Skeletal muscle cell (primary cell): ENCODE measurements around the gene DRD2.

Source experiments
- DNase-seq: peaks from one replicate; pipeline ENCODE4 v3.0.0-alpha.2; 2010; ENCODE audit warnings: low read depth
- H3K4me3 ChIP-seq: 2 replicates; pipeline ENCODE4 v1.5.1; 2011; ENCODE audit warnings: low read depth, mild to moderate bottlenecking, control low read depth, low read length, moderate library complexity

The DRD2 gene

GRCh38 chr11:113408206-113408605, 67.0 kb downstream of the DRD2 start:
- H3K4me3 ChIP-seq, result no peak overlapping the region
- no peak for DNase-seq

DNA sequence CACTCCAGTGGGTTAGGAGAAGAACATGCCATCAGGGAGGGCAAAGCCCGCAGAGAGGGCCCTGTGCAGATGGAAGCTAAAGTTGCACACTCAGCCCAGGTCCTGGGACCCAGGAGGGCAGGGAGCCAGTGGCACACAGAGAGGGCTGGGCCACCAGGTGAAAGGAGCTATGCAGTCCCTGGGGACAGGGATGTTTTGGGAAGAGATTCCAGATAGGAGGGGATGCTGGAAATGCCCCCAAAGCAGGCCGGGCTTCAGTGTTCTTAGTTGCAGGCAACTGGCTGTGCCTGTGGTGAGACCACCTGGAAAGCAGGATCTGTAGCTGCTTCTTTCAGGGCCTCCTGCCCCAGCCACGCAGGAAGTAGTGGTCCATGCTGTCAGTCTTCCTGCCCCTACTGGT, 68.0 kb downstream of the DRD2 start:
- DNase-seq, result no peak
- no peak overlapping the region for H3K4me3 ChIP-seq

- no peak overlapping the region for H3K4me3 ChIP-seq
- DNase-seq, result no peak
These were observed 69.3 kb downstream of the DRD2 start for GRCh38 chr11:113405724-113406478.

DNA sequence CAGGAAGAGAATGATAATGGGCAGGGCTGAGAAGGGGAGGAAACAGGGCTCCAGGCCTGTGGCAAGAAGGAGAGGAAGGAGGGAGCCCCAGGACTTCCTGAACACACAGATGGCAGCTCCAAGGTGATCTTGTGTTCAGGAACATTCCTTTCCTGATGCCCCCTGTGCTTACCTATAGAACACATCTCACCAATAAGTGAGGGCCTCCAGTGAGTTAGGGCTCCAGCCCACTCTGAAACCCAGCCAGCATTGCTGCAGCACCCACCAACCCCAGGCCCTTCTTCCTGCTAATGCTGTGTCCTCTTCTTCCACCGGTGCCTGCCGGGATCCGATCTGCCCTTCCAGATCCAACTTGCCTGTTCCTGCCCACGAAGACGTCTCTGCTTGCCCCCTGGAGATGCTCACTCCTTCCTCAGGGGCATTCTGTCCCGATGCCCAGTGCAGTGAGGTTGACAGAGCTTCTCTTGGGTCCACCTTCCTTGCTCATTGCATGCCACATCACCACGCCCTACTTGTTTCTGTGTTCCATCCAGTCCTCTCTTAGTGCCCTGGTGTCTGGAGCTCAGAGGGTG, 70.3 kb downstream of the DRD2 start:
- no peak for DNase-seq
- H3K4me3 ChIP-seq, result no peak overlapping the region

- no peak for DNase-seq
- H3K4me3 ChIP-seq, result no peak overlapping the region
These were observed 73.5 kb downstream of the DRD2 start for GRCh38 chr11:113401718-113402117.

GRCh38 chr11:113400631-113401230, 74.5 kb downstream of the DRD2 start:
- no peak for DNase-seq
- H3K4me3 ChIP-seq, result no peak overlapping the region

DNA sequence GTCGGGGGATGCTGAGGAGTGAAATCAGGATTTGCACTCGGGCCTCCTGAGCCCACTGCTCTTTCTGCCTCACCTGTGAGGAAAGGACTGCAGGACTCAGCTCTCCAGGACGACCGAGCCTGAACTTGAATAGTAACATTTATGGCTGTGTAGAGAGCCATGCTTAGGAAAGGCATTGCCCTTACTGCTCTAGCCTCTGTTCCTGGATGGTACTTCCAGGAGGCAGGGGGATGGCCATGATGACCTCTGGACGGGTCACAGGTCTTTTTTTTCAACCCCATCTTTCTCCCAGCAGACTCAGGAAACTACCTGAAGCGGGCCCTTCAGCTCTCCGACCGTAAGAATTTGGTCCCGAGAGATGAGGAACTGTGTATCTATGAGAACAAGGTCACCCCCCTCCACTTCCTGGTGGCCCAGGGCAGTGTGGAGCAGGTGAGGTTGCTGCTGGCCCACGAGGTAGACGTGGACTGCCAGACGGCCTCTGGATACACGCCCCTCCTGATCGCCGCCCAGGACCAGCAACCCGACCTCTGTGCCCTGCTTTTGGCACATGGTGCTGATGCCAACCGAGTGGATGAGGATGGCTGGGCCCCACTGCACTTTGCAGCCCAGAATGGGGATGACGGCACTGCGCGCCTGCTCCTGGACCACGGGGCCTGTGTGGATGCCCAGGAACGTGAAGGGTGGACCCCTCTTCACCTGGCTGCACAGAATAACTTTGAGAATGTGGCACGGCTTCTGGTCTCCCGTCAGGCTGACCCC, 76.3 kb downstream of the DRD2 start:
- no peak overlapping the region for H3K4me3 ChIP-seq
- no peak for DNase-seq

DNA sequence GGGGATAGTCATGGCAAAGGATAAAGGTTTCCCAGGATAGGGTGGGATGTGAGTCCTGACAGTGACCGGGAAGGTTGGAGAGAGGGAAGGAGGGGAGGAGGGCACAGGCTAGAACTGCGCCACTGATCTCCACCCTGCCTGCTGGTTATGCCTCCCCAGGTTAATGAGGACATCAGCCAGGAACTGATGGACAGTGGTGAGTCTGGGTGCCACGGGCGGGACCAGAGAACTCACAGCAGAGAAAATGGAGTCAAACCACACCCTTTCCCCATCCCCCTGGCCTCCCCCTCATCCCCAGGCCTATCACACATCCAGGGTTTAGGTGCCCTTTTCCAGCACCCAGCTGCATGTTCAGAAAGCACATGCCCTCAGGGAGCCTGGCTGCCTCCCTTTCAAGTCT, 77.4 kb downstream of the DRD2 start:
- DNase-seq, result no peak
- H3K4me3 ChIP-seq, result no peak overlapping the region

DNA sequence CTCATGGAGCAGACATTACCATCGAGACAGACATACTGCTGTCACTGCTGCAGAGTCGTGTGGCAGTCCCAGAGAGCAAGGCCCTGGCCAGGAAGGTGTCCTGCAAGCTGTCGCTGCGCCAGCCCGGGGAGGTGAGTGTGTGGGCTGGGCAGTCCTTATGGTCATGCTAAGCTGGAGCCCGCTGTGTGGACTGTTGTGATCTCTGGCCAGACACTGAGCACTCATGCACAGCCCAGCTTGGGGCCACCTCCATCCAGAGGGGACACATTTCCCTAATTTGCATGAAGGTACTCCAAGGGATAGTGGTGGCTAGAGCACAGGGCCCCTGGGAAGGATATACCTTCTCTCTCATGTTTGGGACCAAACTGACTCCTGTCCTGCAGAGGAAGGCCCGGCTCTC, 78.0 kb downstream of the DRD2 start:
- H3K4me3 ChIP-seq, result no peak overlapping the region
- no peak for DNase-seq

- H3K4me3 ChIP-seq, result no peak overlapping the region
- DNase-seq, result no peak
These were observed 78.5 kb downstream of the DRD2 start for GRCh38 chr11:113396690-113397089.

DNA sequence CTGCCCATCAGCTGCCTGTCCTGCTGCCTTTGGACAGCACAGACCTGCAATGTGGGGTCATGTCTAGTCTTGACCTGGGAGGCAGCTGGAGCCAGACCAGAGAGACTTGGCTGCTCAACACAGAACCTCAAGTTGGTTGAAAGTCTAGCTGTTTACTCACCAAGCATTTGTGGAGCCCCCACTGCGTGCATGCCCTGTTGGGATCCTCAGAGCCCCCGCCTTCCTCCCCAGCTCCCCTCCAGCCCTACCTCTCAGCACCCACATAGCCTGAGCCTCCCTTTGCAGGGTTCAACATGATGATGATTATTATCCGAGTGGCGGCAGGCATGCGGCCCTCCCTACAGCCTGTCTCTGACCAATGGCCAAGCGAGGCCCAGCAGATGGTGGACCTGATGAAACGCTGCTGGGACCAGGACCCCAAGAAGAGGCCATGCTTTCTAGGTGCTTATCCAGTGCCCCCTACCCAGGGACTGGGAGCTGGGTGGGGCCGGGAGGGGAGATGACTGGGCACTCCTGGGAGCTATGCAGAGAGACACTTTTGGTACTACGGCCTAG, 79.3 kb downstream of the DRD2 start:
- no peak for DNase-seq
- no peak overlapping the region for H3K4me3 ChIP-seq

GRCh38 chr11:113394919-113395318, 80.3 kb downstream of the DRD2 start:
- DNase-seq, result no peak

GRCh38 chr11:113393501-113393985, 81.7 kb downstream of the DRD2 start:
- H3K4me3 ChIP-seq, result no peak overlapping the region
- DNase-seq, result no peak

More at GRCh38 chr11:113394919-113395318, 80.3 kb downstream of the DRD2 start:
- no peak overlapping the region for H3K4me3 ChIP-seq

GRCh38 chr11:113392236-113392921, 82.8 kb downstream of the DRD2 start:
- H3K4me3 ChIP-seq, result no peak overlapping the region
- DNase-seq, result no peak

DNA sequence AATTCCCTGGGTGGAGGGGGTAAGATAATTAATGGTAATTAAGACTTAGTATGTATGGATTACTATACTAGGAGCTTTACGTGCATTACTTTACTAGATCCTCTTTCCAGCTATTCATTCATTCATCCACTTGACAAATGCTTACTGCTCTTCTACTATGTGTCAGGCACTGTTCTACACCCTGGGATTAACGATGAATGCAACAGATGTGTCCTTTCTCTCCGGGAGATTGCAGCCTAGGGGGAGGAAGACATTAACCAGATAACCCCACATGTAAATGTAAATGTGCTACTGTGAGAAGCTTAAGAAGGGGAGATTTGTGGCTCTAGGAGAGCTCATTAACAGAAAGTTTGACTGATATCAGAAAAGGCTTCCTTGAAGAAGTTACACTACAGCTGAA, 85.9 kb downstream of the DRD2 start:
- H3K4me3 ChIP-seq, result no peak overlapping the region
- DNase-seq, result no peak

- H3K4me3 ChIP-seq, result peak within 1 kb of the TSS; percentile 9
- DNase-seq, result no peak
These were observed 87.5 kb downstream of the DRD2 start, which contains the start of gene ANKK1 for GRCh38 chr11:113387605-113388211. ANKK1 (plus strand) TSS chr11:113387779; CDS start chr11:113387885, 106 bp downstream.

DNA sequence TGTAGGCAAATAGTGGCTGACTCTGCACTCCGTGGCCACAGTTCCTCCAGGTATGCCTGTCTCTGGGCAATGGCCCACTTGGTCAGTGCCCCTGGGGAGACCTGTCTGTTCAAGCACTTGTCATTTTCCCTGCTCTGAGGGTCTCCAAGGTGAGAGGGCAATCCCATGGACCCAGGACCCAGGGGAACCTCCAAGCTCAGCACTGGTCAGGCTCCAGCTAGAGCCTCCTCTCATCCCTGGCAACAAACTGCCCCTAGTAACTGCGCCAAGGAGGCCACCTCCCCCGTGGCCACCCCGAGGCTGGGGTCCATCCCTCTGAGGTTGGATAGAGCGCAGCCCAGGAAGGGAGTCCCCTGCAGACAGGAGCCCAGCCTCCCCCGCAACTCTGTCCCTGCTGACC, 88.3 kb downstream of the DRD2 start:
- no peak for DNase-seq
- H3K4me3 ChIP-seq, result no peak overlapping the region

DNA sequence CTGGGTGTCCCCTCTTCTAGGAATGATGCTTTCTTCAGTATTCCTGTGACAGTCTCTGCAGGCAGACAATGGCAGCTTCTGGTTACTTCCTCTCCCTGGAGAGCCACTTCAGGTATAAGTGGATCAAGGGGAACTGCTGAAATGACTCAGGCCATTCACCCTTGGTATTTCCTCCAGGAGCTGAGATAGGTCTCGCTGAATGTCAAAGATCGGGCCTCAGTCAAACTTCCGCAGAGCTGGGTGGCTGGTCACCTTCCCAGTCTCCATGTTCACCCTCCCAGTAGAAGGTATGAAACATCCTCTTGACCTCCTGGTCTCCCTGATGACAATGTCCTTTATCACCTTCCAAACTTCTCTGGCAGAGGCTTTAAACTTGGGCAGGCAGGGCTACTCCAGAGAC, 89.4 kb downstream of the DRD2 start:
- no peak for DNase-seq
- H3K4me3 ChIP-seq, result no peak overlapping the region

DNA sequence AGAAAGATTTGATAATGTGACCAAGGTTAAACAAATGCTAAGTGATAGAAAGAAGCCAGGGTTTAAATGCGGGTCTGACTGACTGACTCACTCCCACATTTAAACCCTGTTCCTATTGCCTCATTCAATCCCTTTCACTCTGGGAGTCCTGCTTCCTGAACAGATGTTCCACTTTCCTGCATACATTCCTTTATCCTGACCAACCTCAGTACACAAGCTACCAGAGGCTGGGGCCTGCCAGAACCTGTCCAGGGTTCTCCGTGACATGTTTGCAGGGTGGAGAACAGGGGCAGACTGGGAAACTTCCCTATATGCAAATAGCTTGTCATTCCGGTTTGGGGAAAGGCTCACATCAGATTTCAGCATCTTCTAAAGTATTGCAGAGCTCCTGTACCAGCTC, 90.6 kb downstream of the DRD2 start:
- DNase-seq, result peak; percentile 83
- no peak overlapping the region for H3K4me3 ChIP-seq
